Measurements from ENCODE around the gene KRT33B.

KRT33B gene

DNA sequence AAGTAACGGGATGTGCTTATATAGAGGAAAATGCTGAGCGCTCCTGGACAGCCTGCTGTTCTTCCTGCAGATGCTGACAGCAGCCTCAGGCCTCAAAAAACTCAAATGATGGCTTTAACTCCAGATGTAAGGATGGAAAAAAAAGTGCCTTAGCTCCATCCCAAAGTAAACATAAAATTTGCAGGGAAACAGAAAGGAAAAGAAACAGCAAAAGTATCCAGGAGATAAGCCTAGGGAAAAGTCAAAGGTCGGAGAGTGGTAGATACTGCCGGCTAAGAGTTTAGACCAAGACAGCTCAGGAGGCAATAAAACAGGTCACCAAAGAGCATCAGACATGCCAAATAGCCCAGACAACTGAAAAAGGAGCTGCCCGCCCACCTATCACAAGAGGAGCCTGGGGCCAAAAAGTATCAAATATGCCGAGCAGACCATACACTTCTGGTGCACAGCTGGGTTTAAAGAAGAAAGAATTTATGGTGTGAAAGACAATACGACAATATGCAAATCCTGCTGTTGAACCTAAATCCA is 20.9 kb upstream of the KRT33B start:
- ATAC-seq (ENCODE audit: insufficient read depth, low read depth) = no peak
- H3K27me3 ChIP-seq (ENCODE audit: insufficient read depth, low read length, poor library complexity) = peaks cover 8% of the 10 kb centered on the region
- H2AFZ ChIP-seq (ENCODE audit: low read depth, low read length) = no peak overlapping the region
- H3K9ac ChIP-seq (ENCODE audit: low read depth, low read length) = no peak overlapping the region
- no peak for DNase-seq
- H3K9me3 ChIP-seq (ENCODE audit: insufficient read depth, low read length, severe bottlenecking) = peaks cover 3% of the 10 kb centered on the region
- no peak overlapping the region for H3K4me2 ChIP-seq (ENCODE audit: insufficient read depth, low read length)
- H4K20me1 ChIP-seq (ENCODE audit: insufficient read depth, low read length) = no peaks in the 10 kb centered on the region
- H3K4me3 ChIP-seq (ENCODE audit: low read depth in 1 of 2, low read length in 2 of 2) = no peak overlapping the region
- H3K79me2 ChIP-seq (ENCODE audit: insufficient read depth, low read length) = no peaks in the 10 kb centered on the region
- no peaks in the 10 kb centered on the region for H3K4me1 ChIP-seq (ENCODE audit: insufficient read depth, low read length)
- no peaks in the 10 kb centered on the region for H3K36me3 ChIP-seq (ENCODE audit: insufficient read depth, low read length)
- H3K27ac ChIP-seq (ENCODE audit: low read length) = no peak overlapping the region
- no peak for TF ChIP-seq EZH2 (IDR thresholded peaks at IDR 0.05; ENCODE audit: borderline replicate concordance, low read depth, low read length, severe bottlenecking)
- TF ChIP-seq CTCF (IDR thresholded peaks at IDR 0.05; ENCODE audit: borderline replicate concordance, extremely low read depth, low read length, poor library complexity, severe bottlenecking) = no peak

DNA sequence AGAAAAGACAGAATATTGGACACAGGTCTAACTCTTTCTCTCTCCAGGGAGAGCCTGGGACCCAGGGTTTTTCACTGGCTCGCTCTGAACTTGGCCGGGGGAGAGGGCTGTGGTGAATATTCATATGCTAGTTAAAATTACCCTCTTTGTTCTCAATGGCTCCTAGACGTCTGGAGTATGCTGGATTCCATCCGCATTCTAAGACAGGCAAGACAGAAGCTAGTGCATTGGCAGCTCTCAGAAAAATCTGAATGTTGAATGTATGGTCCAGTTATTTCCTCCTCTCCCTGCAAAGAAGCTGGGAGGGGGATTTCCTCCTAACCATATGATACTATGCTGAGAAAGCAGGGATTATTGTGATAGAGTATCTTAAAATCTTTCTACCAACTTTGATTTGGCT is 18.1 kb upstream of the KRT33B start:
- peaks cover 5% of the 10 kb centered on the region for H3K27me3 ChIP-seq (ENCODE audit: insufficient read depth, low read length, poor library complexity)
- H3K4me2 ChIP-seq (ENCODE audit: insufficient read depth, low read length) = no peak overlapping the region
- no peak for ATAC-seq (ENCODE audit: insufficient read depth, low read depth)
- no peak for TF ChIP-seq CTCF (IDR thresholded peaks at IDR 0.05; ENCODE audit: borderline replicate concordance, extremely low read depth, low read length, poor library complexity, severe bottlenecking)
- no peak for TF ChIP-seq EZH2 (IDR thresholded peaks at IDR 0.05; ENCODE audit: borderline replicate concordance, low read depth, low read length, severe bottlenecking)
- H2AFZ ChIP-seq (ENCODE audit: low read depth, low read length) = no peak overlapping the region
- no peak overlapping the region for H3K9ac ChIP-seq (ENCODE audit: low read depth, low read length)
- H3K4me3 ChIP-seq (ENCODE audit: low read depth in 1 of 2, low read length in 2 of 2) = no peak overlapping the region
- no peak for DNase-seq
- no peak overlapping the region for H3K27ac ChIP-seq (ENCODE audit: low read length)
- H3K9me3 ChIP-seq (ENCODE audit: insufficient read depth, low read length, severe bottlenecking) = peaks cover 3% of the 10 kb centered on the region
- no peaks in the 10 kb centered on the region for H3K4me1 ChIP-seq (ENCODE audit: insufficient read depth, low read length)
- H3K36me3 ChIP-seq (ENCODE audit: insufficient read depth, low read length) = no peaks in the 10 kb centered on the region
- H3K79me2 ChIP-seq (ENCODE audit: insufficient read depth, low read length) = no peaks in the 10 kb centered on the region
- no peaks in the 10 kb centered on the region for H4K20me1 ChIP-seq (ENCODE audit: insufficient read depth, low read length)

DNA sequence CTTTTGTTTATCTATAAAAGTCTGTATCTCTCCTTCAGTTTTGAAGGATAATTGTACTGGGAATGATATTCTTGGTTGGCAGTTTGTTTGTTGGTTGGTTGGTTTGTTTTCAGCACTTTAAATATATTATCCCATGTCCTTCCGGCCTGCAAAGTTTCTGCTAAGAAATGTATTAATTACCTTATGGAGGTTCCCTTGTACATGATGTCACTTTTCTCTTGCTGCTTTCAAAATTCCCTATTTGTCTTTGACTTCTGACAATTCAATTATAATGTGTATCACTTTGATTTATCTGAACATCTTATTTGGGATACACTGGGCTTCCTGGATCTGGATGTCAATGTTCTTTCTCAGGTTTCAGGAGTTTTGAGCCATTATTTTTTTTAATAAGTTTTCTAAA is 16.6 kb upstream of the KRT33B start:
- H2AFZ ChIP-seq (ENCODE audit: low read depth, low read length) = no peak overlapping the region
- H3K27me3 ChIP-seq (ENCODE audit: insufficient read depth, low read length, poor library complexity) = peaks cover 4% of the 10 kb centered on the region
- no peaks in the 10 kb centered on the region for H3K4me1 ChIP-seq (ENCODE audit: insufficient read depth, low read length)
- H3K36me3 ChIP-seq (ENCODE audit: insufficient read depth, low read length) = no peaks in the 10 kb centered on the region
- H3K27ac ChIP-seq (ENCODE audit: low read length) = no peak overlapping the region
- peaks cover 3% of the 10 kb centered on the region for H3K9me3 ChIP-seq (ENCODE audit: insufficient read depth, low read length, severe bottlenecking)
- ATAC-seq (ENCODE audit: insufficient read depth, low read depth) = no peak
- no peaks in the 10 kb centered on the region for H3K79me2 ChIP-seq (ENCODE audit: insufficient read depth, low read length)
- H4K20me1 ChIP-seq (ENCODE audit: insufficient read depth, low read length) = no peaks in the 10 kb centered on the region
- no peak overlapping the region for H3K4me3 ChIP-seq (ENCODE audit: low read depth in 1 of 2, low read length in 2 of 2)
- H3K4me2 ChIP-seq (ENCODE audit: insufficient read depth, low read length) = no peak overlapping the region
- H3K9ac ChIP-seq (ENCODE audit: low read depth, low read length) = no peak overlapping the region
- DNase-seq = no peak
- TF ChIP-seq EZH2 (IDR thresholded peaks at IDR 0.05; ENCODE audit: borderline replicate concordance, low read depth, low read length, severe bottlenecking) = no peak
- TF ChIP-seq CTCF (IDR thresholded peaks at IDR 0.05; ENCODE audit: borderline replicate concordance, extremely low read depth, low read length, poor library complexity, severe bottlenecking) = no peak

DNA sequence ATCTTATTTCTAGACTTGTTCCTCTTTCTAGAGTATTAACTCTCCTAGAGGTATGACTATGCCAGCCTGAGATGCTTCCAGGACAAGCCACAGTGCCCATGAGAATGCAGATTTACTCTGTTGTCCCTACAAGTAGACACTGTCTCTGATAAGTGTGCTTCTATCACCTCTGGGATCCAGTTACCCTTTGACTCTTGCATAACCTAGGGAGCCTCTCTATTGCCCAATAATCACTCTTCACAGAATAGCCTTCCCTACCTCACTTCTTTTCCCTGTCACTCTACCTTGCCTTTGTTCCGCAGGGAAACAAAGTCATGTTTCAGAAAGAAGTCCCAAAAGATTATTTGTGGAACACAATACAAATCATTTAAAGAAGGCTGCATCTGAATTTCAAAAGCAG is 14.1 kb upstream of the KRT33B start:
- Histone ChIP-seq H3K27ac (ENCODE audit: low read length) (no peak overlapping the region), H3K27me3 (ENCODE audit: insufficient read depth, low read length, poor library complexity) (peaks cover 4% of the 10 kb centered on the region), H4K20me1 (ENCODE audit: insufficient read depth, low read length) (no peaks in the 10 kb centered on the region), H3K79me2 (ENCODE audit: insufficient read depth, low read length) (no peaks in the 10 kb centered on the region), H2AFZ (ENCODE audit: low read depth, low read length) (no peak overlapping the region), H3K4me3 (ENCODE audit: low read depth in 1 of 2, low read length in 2 of 2) (no peak overlapping the region), H3K4me2 (ENCODE audit: insufficient read depth, low read length) (no peak overlapping the region), H3K36me3 (ENCODE audit: insufficient read depth, low read length) (no peaks in the 10 kb centered on the region), H3K9me3 (ENCODE audit: insufficient read depth, low read length, severe bottlenecking) (peaks cover 3% of the 10 kb centered on the region), H3K4me1 (ENCODE audit: insufficient read depth, low read length) (no peaks in the 10 kb centered on the region), H3K9ac (ENCODE audit: low read depth, low read length) (no peak overlapping the region)
- DNase-seq = no peak
- ATAC-seq (ENCODE audit: insufficient read depth, low read depth) = no peak
- no peak for TF ChIP-seq CTCF (IDR thresholded peaks at IDR 0.05; ENCODE audit: borderline replicate concordance, extremely low read depth, low read length, poor library complexity, severe bottlenecking)
- no peak for TF ChIP-seq EZH2 (IDR thresholded peaks at IDR 0.05; ENCODE audit: borderline replicate concordance, low read depth, low read length, severe bottlenecking)
